ENCODE results near the gene ZBTB26.
"Not testable (repeated sequence)": the region's sequence is repeated elsewhere in the genome, so short reads cannot be mapped to it uniquely, and the experiment has no call there.

Gene ZBTB26

DNA sequence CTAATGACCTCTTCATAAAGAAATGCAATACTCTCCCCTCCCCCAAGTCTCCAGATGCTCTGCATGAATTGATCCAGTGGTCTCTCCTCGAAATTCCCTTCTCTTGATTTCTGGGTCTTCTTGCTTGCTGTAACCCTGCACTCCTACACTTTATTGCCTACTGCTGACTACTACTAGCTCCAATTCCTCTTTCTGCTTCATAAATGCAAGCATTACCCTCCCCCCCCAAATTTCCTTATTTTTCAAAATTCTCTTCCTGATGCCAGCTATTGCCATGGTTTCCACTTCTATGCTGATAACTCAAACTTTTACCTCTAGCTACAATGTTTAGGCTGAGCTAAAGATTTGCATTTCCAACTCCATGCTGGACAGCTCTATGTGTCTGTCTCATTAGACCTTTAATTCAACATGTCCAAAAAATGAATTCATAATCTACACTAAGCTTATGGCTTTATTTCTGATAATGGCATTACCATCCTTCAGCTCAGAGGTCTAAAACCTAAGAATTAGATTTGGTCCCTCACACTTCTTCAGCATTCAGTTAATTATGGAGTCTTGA is 1.4 kb downstream of the ZBTB26 start:
- Histone ChIP-seq H3K4me3 (ENCODE audit: insufficient read depth, low read depth, low read length, poor library complexity, severe bottlenecking) (no peak overlapping the region), H3K4me1 (ENCODE audit: control insufficient read depth, insufficient read depth, low read length, poor library complexity, severe bottlenecking) (peaks cover 5% of the 10 kb centered on the region), H3K36me3 (ENCODE audit: control insufficient read depth, insufficient read depth, low read length) (no peaks in the 10 kb centered on the region), H3K27me3 (replicated peaks; ENCODE audit: control insufficient read depth, insufficient read depth, low read length, poor library complexity, severe bottlenecking) (no peaks in the 10 kb centered on the region), H3K9me3 (ENCODE audit: control insufficient read depth, low read length) (no peaks in the 10 kb centered on the region), H3K27ac (ENCODE audit: insufficient read depth, low read length, poor library complexity, severe bottlenecking) (no peak overlapping the region)
- no peak for DNase-seq

DNA sequence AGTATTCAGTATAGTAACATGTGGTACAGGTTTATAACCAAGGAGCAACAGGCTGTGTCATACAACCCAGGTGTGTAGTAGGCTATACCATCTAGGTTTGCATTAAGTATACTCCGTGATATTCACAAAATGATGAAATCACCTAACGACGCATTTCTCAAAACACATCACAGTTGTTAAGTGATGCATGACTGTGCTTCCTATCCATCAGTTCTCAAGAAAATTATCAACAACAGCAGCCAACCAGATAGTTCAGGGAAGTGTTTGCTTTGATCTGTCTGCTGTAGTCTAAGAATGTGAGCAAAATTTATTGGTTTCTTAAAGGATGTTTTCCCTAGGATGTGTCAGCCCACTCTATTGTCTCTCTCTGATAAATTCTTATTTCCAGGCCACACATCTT is 7.4 kb downstream of the ZBTB26 start:
- no peaks in the 10 kb centered on the region for H3K9me3 ChIP-seq (ENCODE audit: control insufficient read depth, low read length)
- H3K27me3 ChIP-seq (replicated peaks; ENCODE audit: control insufficient read depth, insufficient read depth, low read length, poor library complexity, severe bottlenecking) = no peaks in the 10 kb centered on the region
- no peak for DNase-seq
- no peaks in the 10 kb centered on the region for H3K4me1 ChIP-seq (ENCODE audit: control insufficient read depth, insufficient read depth, low read length, poor library complexity, severe bottlenecking)
- H3K4me3 ChIP-seq (ENCODE audit: insufficient read depth, low read depth, low read length, poor library complexity, severe bottlenecking) = no peak overlapping the region
- no peaks in the 10 kb centered on the region for H3K36me3 ChIP-seq (ENCODE audit: control insufficient read depth, insufficient read depth, low read length)
- no peak overlapping the region for H3K27ac ChIP-seq (ENCODE audit: insufficient read depth, low read length, poor library complexity, severe bottlenecking)

DNA sequence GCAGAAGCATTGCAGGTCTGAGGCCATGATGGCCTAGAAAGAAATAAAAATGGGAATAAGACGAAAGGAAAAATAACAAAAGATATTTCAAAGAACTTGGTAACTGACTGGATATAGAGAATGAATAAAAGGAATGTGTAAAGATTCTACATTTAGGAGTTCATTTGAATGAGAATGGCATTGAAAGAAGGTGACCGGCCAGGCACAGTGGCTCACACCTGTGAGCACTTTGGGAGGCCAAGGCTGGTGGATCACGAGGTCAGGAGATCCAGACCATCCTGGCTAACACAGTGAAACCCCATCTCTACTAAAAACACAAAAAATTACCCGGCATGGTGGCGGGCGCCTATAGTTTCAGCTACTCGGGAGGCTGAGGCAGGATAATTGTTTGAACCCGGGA is 8.6 kb downstream of the ZBTB26 start:
- Histone ChIP-seq H3K36me3 (ENCODE audit: control insufficient read depth, insufficient read depth, low read length) (no peaks in the 10 kb centered on the region), H3K27ac (ENCODE audit: insufficient read depth, low read length, poor library complexity, severe bottlenecking) (no peak overlapping the region), H3K9me3 (ENCODE audit: control insufficient read depth, low read length) (no peaks in the 10 kb centered on the region), H3K4me3 (ENCODE audit: insufficient read depth, low read depth, low read length, poor library complexity, severe bottlenecking) (no peak overlapping the region), H3K4me1 (ENCODE audit: control insufficient read depth, insufficient read depth, low read length, poor library complexity, severe bottlenecking) (no peaks in the 10 kb centered on the region), H3K27me3 (replicated peaks; ENCODE audit: control insufficient read depth, insufficient read depth, low read length, poor library complexity, severe bottlenecking) (no peaks in the 10 kb centered on the region)
- DNase-seq = no peak

DNA sequence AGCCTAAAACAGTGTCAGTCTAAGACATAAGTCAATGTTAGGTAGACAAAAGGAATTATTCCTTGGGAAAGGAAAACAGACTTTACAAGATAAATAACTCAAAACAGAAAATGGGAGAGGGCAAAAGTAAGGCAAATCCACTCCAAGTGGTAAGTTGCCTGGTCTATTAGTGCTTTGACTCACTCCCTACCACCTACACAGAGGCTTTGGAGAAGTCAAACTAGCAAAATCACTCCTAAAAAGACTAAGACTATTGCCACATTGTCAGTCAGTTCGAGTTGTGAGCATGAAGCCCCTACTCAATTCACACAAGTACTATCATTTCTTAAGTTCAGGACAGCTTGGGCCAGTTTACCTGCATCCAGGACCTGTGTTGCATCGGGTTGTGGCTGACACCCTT is 13.0 kb downstream of the ZBTB26 start:
- Histone ChIP-seq H3K4me3 (ENCODE audit: insufficient read depth, low read depth, low read length, poor library complexity, severe bottlenecking) (no peak overlapping the region), H3K4me1 (ENCODE audit: control insufficient read depth, insufficient read depth, low read length, poor library complexity, severe bottlenecking) (no peaks in the 10 kb centered on the region), H3K36me3 (ENCODE audit: control insufficient read depth, insufficient read depth, low read length) (no peaks in the 10 kb centered on the region), H3K27me3 (replicated peaks; ENCODE audit: control insufficient read depth, insufficient read depth, low read length, poor library complexity, severe bottlenecking) (no peaks in the 10 kb centered on the region), H3K27ac (ENCODE audit: insufficient read depth, low read length, poor library complexity, severe bottlenecking) (no peak overlapping the region), H3K9me3 (ENCODE audit: control insufficient read depth, low read length) (no peaks in the 10 kb centered on the region)
- no peak for DNase-seq

DNA sequence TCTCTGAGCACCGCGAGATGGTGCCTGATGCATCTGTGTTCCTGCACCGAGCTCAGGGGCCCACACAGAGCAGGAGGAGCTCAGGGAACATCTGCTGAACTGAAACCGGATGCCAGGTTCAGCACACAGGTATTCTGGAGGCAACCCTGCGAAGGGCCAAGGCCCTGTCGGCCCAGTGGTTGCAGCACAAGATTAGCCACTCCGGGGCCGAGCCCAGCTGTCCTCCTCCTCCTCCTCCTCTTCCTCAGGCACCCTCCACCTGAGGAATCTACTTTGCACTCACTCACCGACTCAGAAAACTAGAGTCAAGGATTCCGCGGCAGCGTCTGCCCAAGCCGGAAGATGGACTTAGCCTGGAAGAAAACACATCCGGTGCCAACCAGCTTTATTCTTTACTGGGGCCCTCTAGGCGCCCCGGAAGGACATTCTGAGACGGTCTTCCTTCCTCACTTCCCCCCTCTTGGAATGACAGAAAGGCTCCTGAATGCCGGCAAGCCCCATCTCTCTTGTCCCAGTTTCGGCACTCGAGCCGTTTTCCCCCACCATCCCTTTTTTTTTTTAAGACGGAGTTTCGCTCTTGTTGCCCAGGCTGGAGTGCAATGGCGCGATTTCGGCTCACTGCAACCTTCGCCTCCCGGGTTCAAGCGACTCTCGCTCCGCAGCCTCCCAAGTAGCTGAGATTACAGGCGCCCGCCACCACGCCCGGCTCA is 18.2 kb downstream of the ZBTB26 start, which contains the start of gene ZBTB6:
Gene ZBTB6 (minus strand): TSS at position 360 of the 710 bp plus-strand sequence. CDS start 1,251 bp downstream, outside the sequence.
- Histone ChIP-seq H3K27ac (ENCODE audit: insufficient read depth, low read length, poor library complexity, severe bottlenecking) (peak within 1 kb of the TSS; percentile 91), H3K9me3 (ENCODE audit: control insufficient read depth, low read length) (no peaks in the 10 kb centered on the region), H3K4me3 (ENCODE audit: insufficient read depth, low read depth, low read length, poor library complexity, severe bottlenecking) (peak within 1 kb of the TSS; percentile 81), H3K27me3 (replicated peaks; ENCODE audit: control insufficient read depth, insufficient read depth, low read length, poor library complexity, severe bottlenecking) (no peaks in the 10 kb centered on the region), H3K36me3 (ENCODE audit: control insufficient read depth, insufficient read depth, low read length) (peaks cover 19% of the 10 kb centered on the region), H3K4me1 (ENCODE audit: control insufficient read depth, insufficient read depth, low read length, poor library complexity, severe bottlenecking) (no peaks in the 10 kb centered on the region)
- DNase-seq = peak; percentile 48 to 69 (median 58)

DNA sequence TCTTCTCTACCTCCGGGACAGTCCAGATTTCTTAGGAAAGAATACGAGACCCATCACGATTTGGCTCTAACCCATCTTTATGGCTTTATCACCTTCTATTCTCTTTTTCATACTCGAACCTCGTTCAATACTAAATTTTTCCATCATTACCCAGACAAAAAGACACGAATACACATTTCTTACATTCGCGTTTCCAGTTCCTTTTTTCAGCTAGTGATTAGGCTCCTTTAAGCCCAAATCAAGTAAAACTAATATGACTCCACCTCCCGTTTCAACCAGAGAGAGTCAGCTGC is 18.7 kb downstream of the ZBTB26 start:
- Histone ChIP-seq H3K4me1 (ENCODE audit: control insufficient read depth, insufficient read depth, low read length, poor library complexity, severe bottlenecking) (no peaks in the 10 kb centered on the region), H3K9me3 (ENCODE audit: control insufficient read depth, low read length) (no peaks in the 10 kb centered on the region), H3K27ac (ENCODE audit: insufficient read depth, low read length, poor library complexity, severe bottlenecking) (peak overlapping the region; percentile 91), H3K4me3 (ENCODE audit: insufficient read depth, low read depth, low read length, poor library complexity, severe bottlenecking) (peak overlapping the region; percentile 81), H3K27me3 (replicated peaks; ENCODE audit: control insufficient read depth, insufficient read depth, low read length, poor library complexity, severe bottlenecking) (no peaks in the 10 kb centered on the region), H3K36me3 (ENCODE audit: control insufficient read depth, insufficient read depth, low read length) (peaks cover 19% of the 10 kb centered on the region)
- no peak for DNase-seq

DNA sequence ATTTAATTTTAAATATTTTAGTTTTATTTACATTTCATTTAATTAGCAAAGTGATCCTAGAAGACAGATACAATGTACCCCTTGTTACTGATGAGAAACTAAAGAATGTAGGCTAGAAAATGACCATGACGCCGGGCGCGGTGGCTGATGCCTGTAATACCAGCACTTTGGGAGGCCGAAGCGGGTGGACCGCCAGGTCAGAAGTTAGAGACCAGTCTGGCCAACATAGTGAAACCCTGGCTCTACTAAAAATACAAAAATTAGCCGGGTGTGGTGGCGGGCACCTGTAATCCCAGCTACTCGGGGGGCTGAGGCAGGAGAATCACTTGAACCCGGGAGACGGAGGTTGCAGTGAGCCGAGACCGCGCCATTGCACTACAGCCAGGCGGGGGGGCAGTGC is 25.2 kb downstream of the ZBTB26 start:
- not testable (repeated sequence) for DNase-seq; H3K4me3 ChIP-seq (ENCODE audit: insufficient read depth, low read depth, low read length, poor library complexity, severe bottlenecking); H3K4me1 ChIP-seq (ENCODE audit: control insufficient read depth, insufficient read depth, low read length, poor library complexity, severe bottlenecking); H3K9me3 ChIP-seq (ENCODE audit: control insufficient read depth, low read length); H3K27me3 ChIP-seq (replicated peaks; ENCODE audit: control insufficient read depth, insufficient read depth, low read length, poor library complexity, severe bottlenecking)
- Histone ChIP-seq H3K36me3 (ENCODE audit: control insufficient read depth, insufficient read depth, low read length) (peaks cover 13% of the 10 kb centered on the region), H3K27ac (ENCODE audit: insufficient read depth, low read length, poor library complexity, severe bottlenecking) (peak overlapping the region; percentile 88)

DNA sequence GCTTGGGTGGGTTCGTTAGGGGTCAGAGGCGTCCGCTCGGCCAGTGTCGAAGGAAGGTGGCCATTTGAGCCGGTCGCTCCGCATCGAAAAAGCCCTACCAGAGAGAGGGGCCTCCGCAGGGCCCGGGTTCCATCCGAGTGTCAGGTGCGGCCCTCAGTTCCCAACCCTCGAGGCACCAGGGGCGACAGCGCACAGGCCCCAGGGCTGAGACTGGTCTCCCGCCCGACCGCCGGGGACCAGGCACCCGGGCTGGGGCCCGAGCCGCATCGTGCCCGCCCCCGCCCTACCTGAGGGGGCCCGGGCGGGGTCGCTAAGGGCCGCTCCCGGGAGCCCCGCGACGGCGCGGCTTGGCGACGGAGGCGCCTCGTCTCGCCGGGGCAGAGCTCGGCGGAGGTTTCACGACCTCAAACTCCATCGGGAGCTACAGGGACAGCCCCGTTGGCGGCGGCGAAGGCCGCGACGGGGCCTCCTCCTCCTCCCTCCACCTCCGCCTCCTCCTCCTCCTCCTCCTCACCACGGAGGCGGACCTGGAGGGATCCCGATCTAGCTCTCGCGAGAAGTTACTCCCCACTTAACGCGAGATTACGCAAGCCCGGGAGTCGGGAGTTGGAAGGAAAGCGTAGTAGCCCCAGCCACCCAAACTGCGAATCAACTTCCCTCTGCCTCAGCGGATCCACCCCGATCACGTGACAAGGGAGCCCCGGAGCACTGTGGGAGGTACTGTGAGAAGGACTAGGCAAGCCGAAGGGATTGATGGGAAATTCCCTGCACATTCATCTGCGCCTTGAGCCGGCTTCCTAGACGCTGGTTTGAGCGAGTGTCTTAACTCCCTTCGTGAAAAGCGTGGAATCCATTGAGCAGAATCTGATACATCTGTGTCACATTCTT is 26.2 kb downstream of the ZBTB26 start, which contains the start of gene RC3H2:
Gene RC3H2 (minus strand): TSS at position 537 of the 888 bp plus-strand sequence. CDS start 7,850 bp downstream, outside the sequence.
- peak within 1 kb of the TSS; percentile 72 for H3K4me3 ChIP-seq (ENCODE audit: insufficient read depth, low read depth, low read length, poor library complexity, severe bottlenecking)
- H3K27me3 ChIP-seq (replicated peaks; ENCODE audit: control insufficient read depth, insufficient read depth, low read length, poor library complexity, severe bottlenecking) = no peaks in the 10 kb centered on the region
- DNase-seq = peak; percentile 97 to 98 (median 98)
- H3K36me3 ChIP-seq (ENCODE audit: control insufficient read depth, insufficient read depth, low read length) = peaks cover 4% of the 10 kb centered on the region
- peak within 1 kb of the TSS; percentile 88 for H3K27ac ChIP-seq (ENCODE audit: insufficient read depth, low read length, poor library complexity, severe bottlenecking)
- H3K4me1 ChIP-seq (ENCODE audit: control insufficient read depth, insufficient read depth, low read length, poor library complexity, severe bottlenecking) = peaks cover 15% of the 10 kb centered on the region
- H3K9me3 ChIP-seq (ENCODE audit: control insufficient read depth, low read length) = no peaks in the 10 kb centered on the region

DNA sequence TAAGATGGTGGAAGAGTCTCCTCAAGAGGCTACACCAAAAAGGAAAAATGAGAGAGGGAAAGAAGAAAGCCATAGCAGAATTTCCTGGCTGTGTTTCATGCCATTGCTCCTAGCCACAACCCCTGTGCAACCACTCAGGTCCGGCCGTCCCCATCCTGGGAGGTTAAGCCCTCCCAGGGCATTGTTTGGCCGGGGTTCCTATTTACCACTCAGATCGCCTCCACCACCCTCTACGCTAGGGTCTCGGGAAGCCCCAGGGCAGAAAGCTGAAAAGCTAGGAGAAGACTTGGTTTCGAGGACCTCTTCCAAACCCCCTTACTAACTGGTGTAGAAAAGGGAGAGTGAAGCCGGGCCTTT is 26.9 kb downstream of the ZBTB26 start:
- Histone ChIP-seq H3K4me1 (ENCODE audit: control insufficient read depth, insufficient read depth, low read length, poor library complexity, severe bottlenecking) (peaks cover 20% of the 10 kb centered on the region), H3K27ac (ENCODE audit: insufficient read depth, low read length, poor library complexity, severe bottlenecking) (peak overlapping the region; percentile 88), H3K9me3 (ENCODE audit: control insufficient read depth, low read length) (no peaks in the 10 kb centered on the region), H3K27me3 (replicated peaks; ENCODE audit: control insufficient read depth, insufficient read depth, low read length, poor library complexity, severe bottlenecking) (no peaks in the 10 kb centered on the region), H3K4me3 (ENCODE audit: insufficient read depth, low read depth, low read length, poor library complexity, severe bottlenecking) (peak overlapping the region; percentile 72), H3K36me3 (ENCODE audit: control insufficient read depth, insufficient read depth, low read length) (peaks cover under 1% of the 10 kb centered on the region)
- no peak for DNase-seq

DNA sequence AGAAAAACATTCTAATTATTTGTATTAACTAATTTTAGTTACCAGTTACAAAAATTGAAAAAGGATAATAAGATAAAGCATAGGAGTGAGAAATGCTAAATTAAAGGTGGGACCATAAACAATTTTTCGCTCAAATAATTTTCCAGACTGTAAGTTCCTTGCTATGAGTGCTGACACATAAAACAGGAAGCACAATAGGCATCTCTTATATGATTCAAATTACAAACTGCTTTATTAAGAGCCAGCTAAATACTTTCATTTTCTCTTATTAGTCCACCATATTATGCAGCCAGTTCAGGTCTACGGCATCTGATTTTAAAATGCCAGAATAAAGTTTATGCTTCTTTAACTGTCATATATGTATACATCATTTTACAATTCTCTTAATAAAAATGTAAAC is 30.5 kb downstream of the ZBTB26 start:
- Histone ChIP-seq H3K9me3 (ENCODE audit: control insufficient read depth, low read length) (no peaks in the 10 kb centered on the region), H3K36me3 (ENCODE audit: control insufficient read depth, insufficient read depth, low read length) (peaks cover 4% of the 10 kb centered on the region), H3K4me1 (ENCODE audit: control insufficient read depth, insufficient read depth, low read length, poor library complexity, severe bottlenecking) (peaks cover 26% of the 10 kb centered on the region), H3K27ac (ENCODE audit: insufficient read depth, low read length, poor library complexity, severe bottlenecking) (peak overlapping the region; percentile 49), H3K4me3 (ENCODE audit: insufficient read depth, low read depth, low read length, poor library complexity, severe bottlenecking) (peak overlapping the region; percentile 33), H3K27me3 (replicated peaks; ENCODE audit: control insufficient read depth, insufficient read depth, low read length, poor library complexity, severe bottlenecking) (no peaks in the 10 kb centered on the region)
- DNase-seq = no peak

Measured in effector memory CD4-positive, alpha-beta T cell (primary cell).